Fibroblast of skin of left quadriceps (primary cell): ENCODE data around the gene TOR1A.
"Not testable (repeated sequence)": the region's sequence is repeated elsewhere in the genome, so short reads cannot be mapped to it uniquely, and the experiment has no call there.

Experiments
- DNase-seq, 2 experiments: peaks; one replicate each; pipeline ENCODE4 v3.0.0-alpha.2; 2013; ENCODE audit warnings: low read depth in 2 of 2

Gene TOR1A

GRCh38 chr9:129783516-129784361 is 40.2 kb downstream of the TOR1A start:
- DNase-seq = peak; percentile 44 to 53

DNA sequence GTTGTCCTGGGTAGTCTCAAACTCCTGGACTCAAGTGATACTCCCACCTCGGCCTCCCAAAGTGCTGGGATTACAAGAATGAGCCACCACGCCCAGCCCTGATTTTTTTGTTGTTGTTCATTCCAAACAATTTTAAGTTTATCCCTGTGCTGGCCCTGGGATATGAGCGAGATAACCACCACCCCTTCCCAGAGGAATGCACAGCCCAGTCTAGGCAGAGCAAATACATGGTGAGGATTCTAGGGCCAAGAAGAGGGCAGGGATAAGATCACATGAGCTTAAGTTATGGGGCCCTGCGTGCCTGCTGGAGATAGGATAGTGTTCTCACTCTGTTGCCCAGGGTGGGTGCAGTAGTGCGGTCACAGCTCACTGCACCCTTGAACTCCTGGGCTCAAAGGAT is 42.0 kb downstream of the TOR1A start:
- DNase-seq = peak in 1 of 2 experiments; percentile 3

GRCh38 chr9:129781131-129781530 is 42.8 kb downstream of the TOR1A start:
- DNase-seq = no peak

GRCh38 chr9:129779560-129780190 is 44.3 kb downstream of the TOR1A start:
- DNase-seq = no peak

- DNase-seq = no peak
Measured at GRCh38 chr9:129778469-129778868, 45.5 kb downstream of the TOR1A start.

GRCh38 chr9:129777769-129778130 is 46.2 kb downstream of the TOR1A start:
- DNase-seq = no peak

DNA sequence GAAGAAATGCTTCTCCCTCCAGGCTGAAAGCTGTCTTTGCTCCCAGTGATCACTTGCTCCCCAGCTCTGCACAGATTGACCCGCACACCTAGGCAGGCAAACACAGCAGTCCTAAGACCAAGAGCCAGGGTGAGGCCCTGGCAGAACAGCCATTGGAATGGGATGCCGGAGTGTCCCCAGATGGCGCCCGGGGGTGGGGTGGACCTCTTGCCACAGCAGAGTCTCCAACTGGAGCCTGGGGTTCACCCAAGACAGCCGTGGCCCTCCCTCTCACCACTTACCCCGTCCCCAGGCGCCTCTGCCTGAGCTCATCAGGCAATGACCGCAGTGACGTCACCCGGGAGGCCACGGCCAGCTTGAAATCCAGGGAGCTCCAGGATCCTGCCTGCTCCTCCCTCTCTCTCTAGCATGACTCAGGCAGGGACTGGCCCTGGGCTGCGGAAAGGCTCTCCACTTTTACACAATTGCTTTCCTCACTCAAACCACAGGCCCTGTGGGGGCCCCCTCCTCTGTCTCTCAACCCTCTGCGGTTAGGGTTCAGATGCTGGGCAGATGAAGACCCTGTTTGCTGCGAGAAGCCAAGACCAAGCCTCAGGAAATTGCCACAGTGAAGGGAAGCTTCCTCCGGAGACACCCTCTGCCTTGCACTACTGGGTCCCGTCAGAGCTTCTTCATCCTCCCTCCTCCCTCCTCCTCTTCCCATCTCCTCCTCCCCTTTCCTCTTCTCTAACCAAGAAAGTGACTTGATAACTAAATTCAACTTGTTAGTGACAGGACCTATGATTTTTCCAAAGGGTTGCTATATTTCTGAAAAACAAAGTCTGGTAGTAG is 46.8 kb downstream of the TOR1A start:
- DNase-seq = peak; percentile 99

DNA sequence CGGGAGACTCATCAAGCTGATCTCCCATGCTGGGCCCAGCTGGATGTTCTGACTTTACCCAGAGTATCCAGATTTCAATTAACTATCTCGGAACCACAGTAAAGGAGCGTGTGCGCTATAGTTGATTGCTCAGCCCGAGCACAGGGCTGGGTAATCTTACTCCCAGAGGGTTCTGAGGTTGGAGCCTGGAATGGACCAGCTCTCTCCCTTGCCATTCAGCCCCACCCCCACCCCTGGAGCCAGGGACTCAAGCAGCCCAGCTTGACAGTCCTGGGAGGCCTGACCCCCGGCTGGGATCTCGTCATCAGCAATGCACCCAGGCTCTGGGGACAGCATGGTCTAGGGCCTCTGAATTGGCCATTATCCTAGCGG is 47.4 kb downstream of the TOR1A start:
- peak in 1 of 2 experiments; percentile 13 for DNase-seq

- not testable (repeated sequence) for DNase-seq
Measured at GRCh38 chr9:129776096-129776495, 47.8 kb downstream of the TOR1A start.

DNA sequence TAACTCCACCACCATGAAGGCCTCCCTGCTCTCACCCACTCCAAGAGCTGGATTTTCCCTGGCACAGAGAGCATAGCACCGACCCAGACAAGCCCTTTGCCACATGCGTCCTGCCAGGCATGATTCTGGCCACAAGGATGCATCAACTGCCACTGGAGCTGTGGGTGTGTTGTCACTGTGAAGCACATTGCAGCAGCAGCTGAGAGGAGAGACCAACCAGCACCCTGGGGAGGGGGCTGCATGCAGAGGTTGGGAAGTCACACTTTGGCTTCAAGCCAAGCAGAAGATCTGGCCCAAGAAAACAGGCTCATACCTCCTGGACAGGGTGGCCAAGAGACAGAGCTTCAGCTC is 48.5 kb downstream of the TOR1A start:
- DNase-seq = no peak

DNA sequence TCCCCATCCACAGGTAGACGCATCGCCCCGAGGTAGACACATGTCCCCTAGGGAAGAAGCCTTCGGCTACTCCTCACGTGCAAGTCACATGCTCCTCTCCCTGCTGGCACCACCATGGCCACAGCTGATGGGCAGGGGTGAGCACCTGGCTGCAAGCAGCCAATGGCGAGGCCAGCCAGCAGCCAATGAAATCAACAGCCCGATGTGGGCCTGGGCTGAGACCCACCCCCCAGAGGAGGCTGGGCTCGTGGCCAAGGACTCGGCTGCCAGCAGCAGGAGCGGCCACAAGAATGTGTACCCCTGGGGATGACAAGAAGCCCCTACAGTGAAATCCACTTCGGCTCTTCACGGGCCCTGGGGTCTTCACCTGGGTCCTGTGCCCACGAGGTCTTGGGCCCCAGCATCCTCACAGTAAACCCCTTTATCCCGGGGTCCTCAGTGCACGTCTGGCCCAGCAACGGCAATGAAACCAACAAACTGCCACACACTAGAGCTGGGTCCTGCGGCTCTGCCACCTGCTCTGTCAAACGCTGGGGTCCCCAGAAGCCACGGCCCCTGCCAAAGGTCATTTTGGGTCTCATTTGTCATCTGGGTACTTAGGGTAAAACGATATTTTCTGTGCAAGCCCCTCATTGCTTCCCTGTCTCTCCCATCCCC is 49.0 kb downstream of the TOR1A start:
- DNase-seq = no peak

DNA sequence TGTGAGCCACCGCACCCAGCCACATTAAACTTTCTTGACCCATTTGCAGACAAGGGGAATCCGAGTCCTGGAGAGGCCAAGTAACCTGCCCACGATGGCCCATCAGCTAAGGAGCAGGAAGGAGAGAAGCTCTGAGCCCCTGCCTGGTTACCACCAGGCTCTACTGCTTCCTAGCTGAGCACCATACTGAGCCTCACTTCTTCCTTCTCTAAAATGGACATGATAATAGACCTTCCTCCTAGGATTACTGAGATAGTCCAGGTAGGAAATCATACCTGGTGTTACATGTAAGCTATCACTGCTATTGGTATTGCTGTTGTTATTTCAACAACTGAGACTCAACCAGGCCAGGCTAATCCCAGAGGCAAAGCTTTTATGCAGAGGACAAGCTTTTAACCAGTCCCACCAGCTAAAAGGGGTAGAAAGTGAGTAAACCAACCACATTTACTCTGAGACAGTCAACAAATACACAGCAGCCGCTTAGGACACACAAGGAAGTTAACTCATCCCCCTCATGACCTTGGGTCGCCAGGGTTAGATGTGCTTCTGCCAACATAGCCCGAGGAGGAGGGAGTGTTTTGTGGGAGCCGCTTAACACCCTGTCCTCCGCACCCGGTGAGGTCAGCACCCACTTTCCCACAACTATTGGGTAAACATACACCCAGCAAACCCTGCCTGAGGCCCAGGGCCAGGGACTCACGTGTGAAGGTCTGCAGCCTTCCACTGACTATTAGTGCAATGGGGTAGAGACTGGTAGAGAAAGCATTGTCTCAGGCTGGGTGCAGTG is 50.5 kb downstream of the TOR1A start:
- no peak for DNase-seq

DNA sequence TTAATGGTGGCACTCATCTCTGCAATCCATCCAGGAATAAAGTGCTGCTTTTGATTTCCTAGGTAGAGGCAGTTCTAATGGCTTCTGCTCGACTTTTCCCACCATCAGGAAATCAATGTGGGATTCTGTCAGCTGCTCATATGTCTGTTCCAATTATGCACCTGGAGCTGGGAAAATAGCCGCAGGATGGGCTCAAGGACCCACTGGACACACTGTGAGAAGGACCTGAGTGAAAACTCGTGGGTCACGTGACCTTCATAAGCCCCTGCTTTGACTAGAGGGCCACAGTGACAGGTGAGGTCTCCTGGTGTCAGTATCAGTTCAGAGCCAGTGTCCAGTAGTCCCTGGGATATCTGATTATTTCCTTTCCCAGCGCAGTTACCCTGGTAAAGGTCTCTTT is 53.2 kb downstream of the TOR1A start:
- no peak for DNase-seq

DNA sequence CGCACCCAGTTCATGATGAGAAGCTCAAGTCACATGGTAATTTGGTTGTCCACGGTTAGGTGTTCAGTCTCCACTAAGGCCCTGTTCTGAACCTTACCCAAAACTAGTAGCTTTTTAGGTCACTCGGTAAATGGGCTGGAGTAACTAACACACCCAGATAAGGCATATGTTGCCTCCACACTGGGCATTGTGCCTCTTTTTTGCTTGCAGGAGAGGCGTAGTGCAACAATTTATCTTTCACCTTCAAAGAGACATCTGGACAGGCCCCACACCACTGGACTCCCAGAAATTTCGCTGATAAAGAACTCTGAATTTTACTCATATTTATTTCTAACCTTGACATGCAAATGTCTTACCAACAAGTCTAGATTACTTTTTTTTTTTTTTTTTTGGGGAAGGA is 54.3 kb downstream of the TOR1A start:
- no peak for DNase-seq

- DNase-seq = no peak
Measured at GRCh38 chr9:129768486-129768885, 55.5 kb downstream of the TOR1A start.

DNA sequence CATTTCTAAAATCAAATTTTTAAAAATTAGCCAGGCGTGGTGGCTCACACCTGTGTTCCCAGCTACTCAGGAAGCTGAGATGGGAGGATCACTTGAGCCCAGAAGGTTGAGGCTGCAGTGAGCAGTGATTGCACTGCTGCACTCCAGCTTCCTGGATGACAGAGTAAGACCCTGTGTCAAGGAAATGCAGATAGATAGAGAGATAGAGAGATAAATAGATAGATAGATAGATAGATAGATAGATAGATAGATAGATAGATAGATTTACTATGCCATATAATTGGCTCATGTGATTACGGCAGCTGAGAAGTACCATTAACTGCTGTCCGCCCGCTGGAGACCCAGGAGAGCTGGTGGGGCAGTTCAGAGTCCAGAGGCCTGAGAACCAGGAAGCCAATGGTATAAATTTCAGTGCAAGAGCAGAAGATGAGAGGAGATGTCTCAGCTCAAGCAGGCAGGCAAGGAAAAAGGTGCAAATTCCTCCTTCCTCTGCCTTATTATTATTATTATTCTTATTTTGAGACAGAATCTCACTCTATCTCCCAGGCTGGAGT is 58.1 kb downstream of the TOR1A start:
- DNase-seq = no peak

DNA sequence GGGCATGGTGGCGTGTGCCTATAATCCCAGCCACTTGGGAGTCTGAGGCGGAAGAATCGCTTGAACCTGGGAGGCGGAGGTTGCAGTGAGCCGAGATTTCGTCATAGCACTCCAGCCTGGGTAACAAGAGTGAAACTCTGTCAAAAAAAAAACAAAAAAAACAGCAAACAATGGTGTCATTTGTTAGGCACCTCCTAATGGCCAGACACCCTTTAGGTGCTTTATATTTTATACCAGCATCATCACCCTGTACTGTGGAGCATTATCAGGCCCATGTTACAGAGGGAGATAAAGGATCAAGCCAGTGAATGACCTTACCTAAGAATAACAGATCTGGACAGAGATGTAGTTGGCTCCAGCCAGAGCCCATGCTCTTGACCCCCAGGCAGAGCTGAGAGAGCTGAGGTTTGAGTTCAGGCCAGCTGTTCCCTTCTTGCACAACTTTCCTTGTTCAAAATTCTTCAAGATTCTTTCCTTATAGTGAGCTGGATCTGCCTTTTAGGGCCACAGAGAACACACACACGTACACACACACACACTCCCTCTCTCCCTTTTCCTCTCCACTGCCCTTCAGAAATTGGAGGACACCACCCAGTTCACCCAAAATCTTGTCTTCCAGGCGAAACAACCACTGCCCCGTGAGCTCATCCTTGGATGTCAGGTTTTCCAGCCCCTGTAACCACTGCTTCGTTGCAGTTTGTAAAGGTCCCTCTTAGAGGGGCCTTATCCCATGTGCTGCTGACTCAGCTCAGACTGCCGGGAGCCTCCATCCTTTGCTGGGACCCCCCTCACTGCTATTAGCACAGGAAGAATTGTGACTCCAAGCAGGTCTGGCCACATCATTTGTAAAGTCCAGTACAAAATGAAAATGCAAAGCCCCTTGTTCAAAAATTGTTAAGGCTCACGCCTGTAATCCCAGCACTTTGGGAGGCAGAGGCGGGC is 60.7 kb downstream of the TOR1A start:
- no peak for DNase-seq
